ENCODE measurements around the gene GRID1.

- TF ChIP-seq ZNF274 (IDR thresholded peaks at IDR 0.05; ENCODE audit: low read depth, low read length) (no peak), CTCF (IDR thresholded peaks at IDR 0.05 in 2 of 3, conservative IDR thresholded peaks at IDR 0.05 in 1 of 3; ENCODE audit: borderline replicate concordance in 1 of 3, insufficient read depth in 1 of 3, low read depth in 2 of 3, low read length in 2 of 3) (no peak), ZFX (IDR thresholded peaks at IDR 0.05) (no peak), FOSL1 (IDR thresholded peaks at IDR 0.05; ENCODE audit: low read depth) (no peak)
These were observed 533.6 kb downstream of the GRID1 start for GRCh38 chr10:85832988-85833387.

Measured in HCT116 (cell line).